Mesendoderm (in vitro differentiated cells): Measurements from ENCODE around the gene ENTR1.
"Not testable (repeated sequence)": the region's sequence is repeated elsewhere in the genome, so short reads cannot be mapped to it uniquely, and the experiment has no call there.

Experiments
- DNase-seq: peaks from one replicate; pipeline ENCODE4 v3.0.0; 2013
- H2AK5ac ChIP-seq: 2 replicates; pipeline ENCODE4 v1.6.1; 2013; ENCODE audit warnings: low read length, inconsistent platforms
- H2BK120ac ChIP-seq: 2 replicates; pipeline ENCODE4 v1.6.1; 2013; ENCODE audit warnings: low read depth, mild to moderate bottlenecking, low read length, moderate library complexity, mixed read lengths
- H2BK15ac ChIP-seq: replicated peaks from 2 replicates; pipeline ENCODE4 v1.6.1; 2013; ENCODE audit warnings: low read depth, mild to moderate bottlenecking, moderate library complexity
- H2BK5ac ChIP-seq: 2 replicates; pipeline ENCODE4 v1.6.1; 2013; ENCODE audit warnings: low read length, inconsistent platforms
- H3K18ac ChIP-seq: 2 replicates; pipeline ENCODE4 v1.6.1; 2013; ENCODE audit warnings: mild to moderate bottlenecking, low read length, mixed read lengths
- H3K23ac ChIP-seq: one replicate; pipeline ENCODE4 v1.6.1; 2013; ENCODE audit warnings: low read length
- H3K27ac ChIP-seq: 2 replicates; pipeline ENCODE4 v1.5.1; 2013; ENCODE audit warnings: low read depth, mild to moderate bottlenecking, inconsistent platforms, low read length, moderate library complexity
- H3K27me3 ChIP-seq: 2 replicates; pipeline ENCODE4 v1.6.1; 2013; ENCODE audit warnings: low read length, control low read depth, mild to moderate bottlenecking, inconsistent platforms; ENCODE audit not compliant: insufficient read depth, poor library complexity
- H3K36me3 ChIP-seq: 2 replicates; pipeline ENCODE4 v1.6.1; 2013; ENCODE audit warnings: low read length, inconsistent platforms; ENCODE audit not compliant: control insufficient read depth, insufficient read depth
- H3K4ac ChIP-seq: one replicate; pipeline ENCODE4 v1.6.1; 2013; ENCODE audit warnings: low read depth, mild to moderate bottlenecking, low read length, moderate library complexity
- H3K4me1 ChIP-seq: 2 replicates; pipeline ENCODE4 v1.6.1; 2013; ENCODE audit warnings: low read depth, low read length, inconsistent platforms; ENCODE audit not compliant: control insufficient read depth
- H3K4me2 ChIP-seq: 2 replicates; pipeline ENCODE4 v1.6.1; 2013; ENCODE audit warnings: low read length
- H3K4me3 ChIP-seq: 2 replicates; pipeline ENCODE4 v1.5.1; 2013; ENCODE audit warnings: mild to moderate bottlenecking, low read length
- H3K56ac ChIP-seq: one replicate; pipeline ENCODE4 v1.6.1; 2013; ENCODE audit warnings: low read length
- H3K79me1 ChIP-seq: 2 replicates; pipeline ENCODE4 v1.6.1; 2013; ENCODE audit warnings: low read length, inconsistent platforms
- H3K79me2 ChIP-seq: 2 replicates; pipeline ENCODE4 v1.6.1; 2013; ENCODE audit warnings: mild to moderate bottlenecking, low read length; ENCODE audit not compliant: control insufficient read depth, insufficient read depth
- H3K9ac ChIP-seq: 2 replicates; pipeline ENCODE4 v1.6.1; 2013; ENCODE audit warnings: low read length, inconsistent platforms
- H4K5ac ChIP-seq: one replicate; pipeline ENCODE4 v1.6.1; 2013; ENCODE audit warnings: low read length
- H4K8ac ChIP-seq: one replicate; pipeline ENCODE4 v1.6.1; 2013; ENCODE audit warnings: low read depth, mild to moderate bottlenecking, control low read depth, low read length, moderate library complexity
- WGBS: extraction: QIAGEN DNeasy Blood & Tissue Kit; methylation state at CpG from one replicate; pipeline ENCODE4 v1.1.7; 2013; ENCODE audit warnings: low lambda C conversion rate, missing lambda C conversion rate; ENCODE audit not compliant: insufficient coverage; ENCODE audit errors: extremely low coverage; 5-methylcytosine and 5-hydroxymethylcytosine counted together

The ENTR1 gene

GRCh38 chr9:136425367-136425766 lies 15.0 kb upstream of the ENTR1 start:
- H3K79me2 ChIP-seq, H3K27me3 ChIP-seq, H3K9ac ChIP-seq, H4K5ac ChIP-seq, H3K4me3 ChIP-seq, H2BK5ac ChIP-seq, H3K56ac ChIP-seq, H4K8ac ChIP-seq, H3K4ac ChIP-seq, H3K4me2 ChIP-seq, H3K79me1 ChIP-seq, DNase-seq, H2BK120ac ChIP-seq, H3K23ac ChIP-seq, H2BK15ac ChIP-seq, H3K36me3 ChIP-seq, H3K18ac ChIP-seq, H3K27ac ChIP-seq, H2AK5ac ChIP-seq, H3K4me1 ChIP-seq: not testable (repeated sequence)
- WGBS, result no CpG with 5 or more reads among the region's 7 CpGs

- no peak overlapping the region for H3K4me2 ChIP-seq
- DNase-seq, result no peak
- no peak overlapping the region for H4K8ac ChIP-seq
- no peak overlapping the region for H3K23ac ChIP-seq
- no peak overlapping the region for H2BK120ac ChIP-seq
- no peak overlapping the region for H3K18ac ChIP-seq
- H3K27me3 ChIP-seq, result no peaks in the 10 kb centered on the region
- H3K79me2 ChIP-seq, result no peaks in the 10 kb centered on the region
- H4K5ac ChIP-seq, result no peak overlapping the region
- H3K79me1 ChIP-seq, result no peaks in the 10 kb centered on the region
- WGBS, result no CpG with 5 or more reads among the region's 27 CpGs
- H3K4me3 ChIP-seq, result no peak overlapping the region
- H3K56ac ChIP-seq, result no peak overlapping the region
- H2AK5ac ChIP-seq, result no peak overlapping the region
- H2BK15ac ChIP-seq, result no peak overlapping the region
- no peaks in the 10 kb centered on the region for H3K4me1 ChIP-seq
- H2BK5ac ChIP-seq, result no peak overlapping the region
- peaks cover 6% of the 10 kb centered on the region for H3K36me3 ChIP-seq
- no peak overlapping the region for H3K9ac ChIP-seq
- H3K27ac ChIP-seq, result no peak overlapping the region
- H3K4ac ChIP-seq, result no peak overlapping the region
These were observed 14.4 kb upstream of the ENTR1 start for GRCh38 chr9:136424750-136425362.

GRCh38 chr9:136423432-136424146 lies 13.2 kb upstream of the ENTR1 start:
- H3K4me3 ChIP-seq, result no peak overlapping the region
- no peak overlapping the region for H3K27ac ChIP-seq
- no peaks in the 10 kb centered on the region for H3K79me1 ChIP-seq
- no peak overlapping the region for H2AK5ac ChIP-seq
- H4K8ac ChIP-seq, result no peak overlapping the region
- H3K36me3 ChIP-seq, result peaks cover 8% of the 10 kb centered on the region
- no peaks in the 10 kb centered on the region for H3K27me3 ChIP-seq
- no peak overlapping the region for H3K9ac ChIP-seq
- H3K23ac ChIP-seq, result no peak overlapping the region
- H2BK120ac ChIP-seq, result no peak overlapping the region
- no peak overlapping the region for H4K5ac ChIP-seq
- H3K56ac ChIP-seq, result no peak overlapping the region
- no CpG with 5 or more reads among the region's 43 CpGs for WGBS
- DNase-seq, result no peak
- H3K18ac ChIP-seq, result no peak overlapping the region
- no peaks in the 10 kb centered on the region for H3K4me1 ChIP-seq
- no peak overlapping the region for H3K4me2 ChIP-seq
- H2BK15ac ChIP-seq, result no peak overlapping the region
- H2BK5ac ChIP-seq, result no peak overlapping the region
- no peak overlapping the region for H3K4ac ChIP-seq
- H3K79me2 ChIP-seq, result no peaks in the 10 kb centered on the region

GRCh38 chr9:136422876-136423275 lies 12.5 kb upstream of the ENTR1 start:
- no peaks in the 10 kb centered on the region for H3K79me2 ChIP-seq
- no peak overlapping the region for H3K4ac ChIP-seq
- no peak overlapping the region for H3K56ac ChIP-seq
- no peak overlapping the region for H2BK5ac ChIP-seq
- no peak overlapping the region for H3K4me3 ChIP-seq
- no peaks in the 10 kb centered on the region for H3K27me3 ChIP-seq
- no peak overlapping the region for H4K8ac ChIP-seq
- no peak overlapping the region for H4K5ac ChIP-seq
- H2BK120ac ChIP-seq, result no peak overlapping the region
- H2BK15ac ChIP-seq, result no peak overlapping the region
- no peak for DNase-seq
- no peak overlapping the region for H3K27ac ChIP-seq
- H3K9ac ChIP-seq, result no peak overlapping the region
- no peaks in the 10 kb centered on the region for H3K79me1 ChIP-seq
- H2AK5ac ChIP-seq, result no peak overlapping the region
- no peak overlapping the region for H3K18ac ChIP-seq
- no peak overlapping the region for H3K4me2 ChIP-seq
- H3K23ac ChIP-seq, result no peak overlapping the region
- WGBS, result no CpG with 5 or more reads among the region's 26 CpGs
- H3K36me3 ChIP-seq, result peaks cover 14% of the 10 kb centered on the region
- no peaks in the 10 kb centered on the region for H3K4me1 ChIP-seq

GRCh38 chr9:136421791-136422190 lies 11.4 kb upstream of the ENTR1 start:
- Histone ChIP-seq H3K4me2 (no peak overlapping the region), H4K5ac (no peak overlapping the region), H3K79me2 (no peaks in the 10 kb centered on the region), H3K18ac (no peak overlapping the region), H3K23ac (no peak overlapping the region), H3K4me3 (no peak overlapping the region), H2BK120ac (no peak overlapping the region), H3K4ac (no peak overlapping the region), H3K79me1 (no peaks in the 10 kb centered on the region), H2BK5ac (no peak overlapping the region), H3K27me3 (no peaks in the 10 kb centered on the region), H3K27ac (no peak overlapping the region), H3K9ac (no peak overlapping the region), H2AK5ac (no peak overlapping the region), H3K4me1 (no peaks in the 10 kb centered on the region), H3K36me3 (peaks cover 19% of the 10 kb centered on the region), H3K56ac (no peak overlapping the region), H2BK15ac (no peak overlapping the region), H4K8ac (no peak overlapping the region)
- no peak for DNase-seq
- WGBS, result no CpG with 5 or more reads among the region's 21 CpGs

GRCh38 chr9:136419092-136419420 lies 8.6 kb upstream of the ENTR1 start:
- Histone ChIP-seq H3K4me2 (no peak overlapping the region), H4K5ac (no peak overlapping the region), H4K8ac (no peak overlapping the region), H3K4me3 (no peak overlapping the region), H3K23ac (no peak overlapping the region), H2BK15ac (no peak overlapping the region), H2AK5ac (no peak overlapping the region), H3K36me3 (peaks cover 29% of the 10 kb centered on the region), H3K27ac (no peak overlapping the region), H3K9ac (no peak overlapping the region), H3K79me2 (no peaks in the 10 kb centered on the region), H2BK5ac (no peak overlapping the region), H3K79me1 (peaks cover 4% of the 10 kb centered on the region), H3K4ac (no peak overlapping the region), H3K56ac (no peak overlapping the region), H2BK120ac (no peak overlapping the region), H3K4me1 (no peaks in the 10 kb centered on the region), H3K27me3 (no peaks in the 10 kb centered on the region), H3K18ac (no peak overlapping the region)
- WGBS, result no CpG with 5 or more reads among the region's 12 CpGs
- DNase-seq, result no peak
